ENCODE data around the gene ACCS.

DNA sequence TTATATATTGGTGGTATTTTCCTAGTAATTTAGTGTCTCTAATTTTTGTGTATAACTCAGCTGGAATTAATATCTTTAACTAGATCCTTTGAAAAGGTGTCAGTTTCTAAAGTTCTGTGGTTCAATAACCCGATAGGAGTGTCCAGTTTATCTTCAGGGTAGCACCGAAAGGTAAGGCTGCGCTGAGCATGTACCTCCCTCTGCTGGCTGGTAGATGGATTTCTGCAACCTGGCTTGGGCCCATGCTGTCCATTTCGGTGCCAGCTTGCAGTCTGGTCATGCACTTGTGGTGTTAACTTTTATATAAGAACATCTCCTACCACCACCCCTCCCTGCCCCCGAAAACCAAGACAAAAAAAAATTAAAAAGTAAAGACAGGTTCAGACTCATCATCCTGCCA is 54.1 kb downstream of the ACCS start:
- no peak for TF ChIP-seq CTCF (IDR thresholded peaks at IDR 0.05)
- TF ChIP-seq, protein P1, sequence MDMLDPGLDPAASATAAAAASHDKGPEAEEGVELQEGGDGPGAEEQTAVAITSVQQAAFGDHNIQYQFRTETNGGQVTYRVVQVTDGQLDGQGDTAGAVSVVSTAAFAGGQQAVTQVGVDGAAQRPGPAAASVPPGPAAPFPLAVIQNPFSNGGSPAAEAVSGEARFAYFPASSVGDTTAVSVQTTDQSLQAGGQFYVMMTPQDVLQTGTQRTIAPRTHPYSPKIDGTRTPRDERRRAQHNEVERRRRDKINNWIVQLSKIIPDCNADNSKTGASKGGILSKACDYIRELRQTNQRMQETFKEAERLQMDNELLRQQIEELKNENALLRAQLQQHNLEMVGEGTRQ (IDR thresholded peaks at IDR 0.05): no peak
- TF ChIP-seq RFX5 (IDR thresholded peaks at IDR 0.05): no peak
- TF ChIP-seq, protein P2, sequence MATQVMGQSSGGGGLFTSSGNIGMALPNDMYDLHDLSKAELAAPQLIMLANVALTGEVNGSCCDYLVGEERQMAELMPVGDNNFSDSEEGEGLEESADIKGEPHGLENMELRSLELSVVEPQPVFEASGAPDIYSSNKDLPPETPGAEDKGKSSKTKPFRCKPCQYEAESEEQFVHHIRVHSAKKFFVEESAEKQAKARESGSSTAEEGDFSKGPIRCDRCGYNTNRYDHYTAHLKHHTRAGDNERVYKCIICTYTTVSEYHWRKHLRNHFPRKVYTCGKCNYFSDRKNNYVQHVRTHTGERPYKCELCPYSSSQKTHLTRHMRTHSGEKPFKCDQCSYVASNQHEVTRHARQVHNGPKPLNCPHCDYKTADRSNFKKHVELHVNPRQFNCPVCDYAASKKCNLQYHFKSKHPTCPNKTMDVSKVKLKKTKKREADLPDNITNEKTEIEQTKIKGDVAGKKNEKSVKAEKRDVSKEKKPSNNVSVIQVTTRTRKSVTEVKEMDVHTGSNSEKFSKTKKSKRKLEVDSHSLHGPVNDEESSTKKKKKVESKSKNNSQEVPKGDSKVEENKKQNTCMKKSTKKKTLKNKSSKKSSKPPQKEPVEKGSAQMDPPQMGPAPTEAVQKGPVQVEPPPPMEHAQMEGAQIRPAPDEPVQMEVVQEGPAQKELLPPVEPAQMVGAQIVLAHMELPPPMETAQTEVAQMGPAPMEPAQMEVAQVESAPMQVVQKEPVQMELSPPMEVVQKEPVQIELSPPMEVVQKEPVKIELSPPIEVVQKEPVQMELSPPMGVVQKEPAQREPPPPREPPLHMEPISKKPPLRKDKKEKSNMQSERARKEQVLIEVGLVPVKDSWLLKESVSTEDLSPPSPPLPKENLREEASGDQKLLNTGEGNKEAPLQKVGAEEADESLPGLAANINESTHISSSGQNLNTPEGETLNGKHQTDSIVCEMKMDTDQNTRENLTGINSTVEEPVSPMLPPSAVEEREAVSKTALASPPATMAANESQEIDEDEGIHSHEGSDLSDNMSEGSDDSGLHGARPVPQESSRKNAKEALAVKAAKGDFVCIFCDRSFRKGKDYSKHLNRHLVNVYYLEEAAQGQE (IDR thresholded peaks at IDR 0.05): no peak
- no peak for TF ChIP-seq MAX (IDR thresholded peaks at IDR 0.05)
